Measurements from ENCODE around the gene FKBP8. TPM values are rescaled to one million over a fixed set of nuclear protein-coding genes. Genes with fewer than 3 reads are reported as not detected.
"Not testable (repeated sequence)": the region's sequence is repeated elsewhere in the genome, so short reads cannot be mapped to it uniquely, and the experiment has no call there.

The FKBP8 gene
- polyA plus RNA-seq (2013, experiment 1 of 2): 215 TPM
- 207 TPM for polyA plus RNA-seq (2013, experiment 2 of 2)

GRCh38 chr19:18542941-18543813 is at the start of gene FKBP8:
Gene FKBP8, minus strand, starts transcription at chr19:18543573. Its CDS starts 1,603 bp downstream, at chr19:18541970.
- Histone ChIP-seq H3K18ac (ENCODE audit: low read length) (peak within 1 kb of the TSS; percentile 97), H3K4me2 (ENCODE audit: insufficient read depth, low read length, poor library complexity, severe bottlenecking) (peak within 1 kb of the TSS; percentile 86), H2AK5ac (ENCODE audit: low read depth, low read length) (peak within 1 kb of the TSS; percentile 81), H2BK15ac (ENCODE audit: low read length) (no peak within 1 kb of the TSS), H3K4me3 (ENCODE audit: low read length in 2 of 2) (peak within 1 kb of the TSS; percentile 80 to 90), H3K79me1 (ENCODE audit: low read depth, low read length) (peaks cover 12% of the 10 kb centered on the region), H2AFZ (ENCODE audit: low read length) (peak within 1 kb of the TSS; percentile 87), H2BK12ac (ENCODE audit: low read length) (peak within 1 kb of the TSS; percentile 14), H4K8ac (ENCODE audit: low read depth, low read length) (no peak within 1 kb of the TSS), H2BK5ac (ENCODE audit: low read length) (peak within 1 kb of the TSS; percentile 82), H3K36me3 (replicated peaks in 1 of 2; ENCODE audit: control insufficient read depth in 2 of 2, insufficient read depth in 2 of 2, low read length in 2 of 2) (peaks cover 19 to 35% of the 10 kb centered on the region in 2 donors), H3K23ac (ENCODE audit: low read depth, low read length, poor library complexity) (peak within 1 kb of the TSS; percentile 91), H2BK120ac (ENCODE audit: low read depth, low read length) (no peak within 1 kb of the TSS), H3K27me3 (ENCODE audit: control insufficient read depth in 3 of 3, insufficient read depth in 3 of 3, low read depth in 1 of 3, low read length in 3 of 3) (no peaks in the 10 kb centered on the region), H3K4ac (ENCODE audit: low read length) (no peak within 1 kb of the TSS), H3K9ac (ENCODE audit: low read depth, low read length, poor library complexity) (peak within 1 kb of the TSS; percentile 84), H3K9me3 (replicated peaks in 1 of 2; ENCODE audit: control insufficient read depth in 2 of 2, insufficient read depth in 1 of 2, low read depth in 1 of 2, low read length in 2 of 2) (no peaks in the 10 kb centered on the region), H3K27ac (replicated peaks; ENCODE audit: low read length) (no peak within 1 kb of the TSS), H4K91ac (ENCODE audit: low read depth, low read length, poor library complexity) (no peak within 1 kb of the TSS), H3K14ac (ENCODE audit: low read length) (peak within 1 kb of the TSS; percentile 8), H3K4me1 (ENCODE audit: control insufficient read depth in 2 of 2, insufficient read depth in 1 of 2, low read depth in 1 of 2, low read length in 2 of 2) (peaks cover 4 to 8% of the 10 kb centered on the region in 2 donors)
- no CpG with 5 or more reads among the region's 86 CpGs for WGBS, 2 donors (ENCODE audit: extremely low coverage in 2 of 2, insufficient read length in 2 of 2, insufficient replicate concordance in 1 of 2)
- DNase-seq (ENCODE audit: low spot score): peak; percentile 85

GRCh38 chr19:18592732-18593131 is 49.4 kb upstream of the FKBP8 start:
- H2BK15ac ChIP-seq (ENCODE audit: low read length); H3K9me3 ChIP-seq (replicated peaks in 1 of 2; ENCODE audit: control insufficient read depth in 2 of 2, insufficient read depth in 1 of 2, low read depth in 1 of 2, low read length in 2 of 2); H4K91ac ChIP-seq (ENCODE audit: low read depth, low read length, poor library complexity); H2AK5ac ChIP-seq (ENCODE audit: low read depth, low read length); H2AFZ ChIP-seq (ENCODE audit: low read length); H3K9ac ChIP-seq (ENCODE audit: low read depth, low read length, poor library complexity); H3K4me2 ChIP-seq (ENCODE audit: insufficient read depth, low read length, poor library complexity, severe bottlenecking); H2BK120ac ChIP-seq (ENCODE audit: low read depth, low read length); H3K27ac ChIP-seq (replicated peaks; ENCODE audit: low read length); H3K23ac ChIP-seq (ENCODE audit: low read depth, low read length, poor library complexity); H4K8ac ChIP-seq (ENCODE audit: low read depth, low read length); H3K4me3 ChIP-seq (ENCODE audit: low read length in 2 of 2); DNase-seq (ENCODE audit: low spot score); H3K18ac ChIP-seq (ENCODE audit: low read length); H3K4ac ChIP-seq (ENCODE audit: low read length); H3K14ac ChIP-seq (ENCODE audit: low read length); H3K27me3 ChIP-seq (ENCODE audit: control insufficient read depth in 3 of 3, insufficient read depth in 3 of 3, low read depth in 1 of 3, low read length in 3 of 3); H3K79me1 ChIP-seq (ENCODE audit: low read depth, low read length); H2BK12ac ChIP-seq (ENCODE audit: low read length); H2BK5ac ChIP-seq (ENCODE audit: low read length): not testable (repeated sequence)
- Histone ChIP-seq H3K36me3 (replicated peaks in 1 of 2; ENCODE audit: control insufficient read depth in 2 of 2, insufficient read depth in 2 of 2, low read length in 2 of 2) (peaks cover 3 to 13% of the 10 kb centered on the region in 2 donors), H3K4me1 (ENCODE audit: control insufficient read depth in 2 of 2, insufficient read depth in 1 of 2, low read depth in 1 of 2, low read length in 2 of 2) (peaks cover 16% of the 10 kb centered on the region in 2 donors)
- WGBS, 2 donors (ENCODE audit: extremely low coverage in 2 of 2, insufficient read length in 2 of 2, insufficient replicate concordance in 1 of 2): no CpG with 5 or more reads among the region's 5 CpGs

- no peak overlapping the region for H2BK12ac ChIP-seq (ENCODE audit: low read length)
- H3K4me3 ChIP-seq (ENCODE audit: low read length in 2 of 2): no peak overlapping the region
- no peak overlapping the region for H3K18ac ChIP-seq (ENCODE audit: low read length)
- no peak overlapping the region for H3K27ac ChIP-seq (replicated peaks; ENCODE audit: low read length)
- no peak overlapping the region for H3K9ac ChIP-seq (ENCODE audit: low read depth, low read length, poor library complexity)
- no peak overlapping the region for H3K4ac ChIP-seq (ENCODE audit: low read length)
- no peak overlapping the region for H2AFZ ChIP-seq (ENCODE audit: low read length)
- peak overlapping the region; percentile 89 for H2AK5ac ChIP-seq (ENCODE audit: low read depth, low read length)
- peaks cover 13 to 16% of the 10 kb centered on the region in 2 donors for H3K4me1 ChIP-seq (ENCODE audit: control insufficient read depth in 2 of 2, insufficient read depth in 1 of 2, low read depth in 1 of 2, low read length in 2 of 2)
- H3K36me3 ChIP-seq (replicated peaks in 1 of 2; ENCODE audit: control insufficient read depth in 2 of 2, insufficient read depth in 2 of 2, low read length in 2 of 2): peaks cover 3 to 13% of the 10 kb centered on the region in 2 donors
- H2BK5ac ChIP-seq (ENCODE audit: low read length): no peak overlapping the region
- no peak overlapping the region for H4K8ac ChIP-seq (ENCODE audit: low read depth, low read length)
- no peak overlapping the region for H2BK15ac ChIP-seq (ENCODE audit: low read length)
- H3K23ac ChIP-seq (ENCODE audit: low read depth, low read length, poor library complexity): peak overlapping the region; percentile 50
- peaks cover 4% of the 10 kb centered on the region for H3K79me1 ChIP-seq (ENCODE audit: low read depth, low read length)
- DNase-seq (ENCODE audit: low spot score): no peak
- H2BK120ac ChIP-seq (ENCODE audit: low read depth, low read length): no peak overlapping the region
- H3K4me2 ChIP-seq (ENCODE audit: insufficient read depth, low read length, poor library complexity, severe bottlenecking): no peak overlapping the region
- WGBS, 2 donors (ENCODE audit: extremely low coverage in 2 of 2, insufficient read length in 2 of 2, insufficient replicate concordance in 1 of 2): no CpG with 5 or more reads among the region's 22 CpGs
- H3K14ac ChIP-seq (ENCODE audit: low read length): no peak overlapping the region
- H3K27me3 ChIP-seq (ENCODE audit: control insufficient read depth in 3 of 3, insufficient read depth in 3 of 3, low read depth in 1 of 3, low read length in 3 of 3): peaks cover 0 to 6% (median 0%) of the 10 kb centered on the region in 3 experiments
- H3K9me3 ChIP-seq (replicated peaks in 1 of 2; ENCODE audit: control insufficient read depth in 2 of 2, insufficient read depth in 1 of 2, low read depth in 1 of 2, low read length in 2 of 2): no peaks in the 10 kb centered on the region
- no peak overlapping the region for H4K91ac ChIP-seq (ENCODE audit: low read depth, low read length, poor library complexity)
Observed at GRCh38 chr19:18591735-18592385, 48.5 kb upstream of the FKBP8 start.
